NCI-H1436 treated with DMSO at 0.1 percent for 48 hours (cell line): Measurements from ENCODE around the gene ZNF516.

Source experiments
- DNase-seq: peaks from one replicate; lab custom pipeline; 2025; lab: John Stamatoyannopoulos, UW

ZNF516 gene

DNA sequence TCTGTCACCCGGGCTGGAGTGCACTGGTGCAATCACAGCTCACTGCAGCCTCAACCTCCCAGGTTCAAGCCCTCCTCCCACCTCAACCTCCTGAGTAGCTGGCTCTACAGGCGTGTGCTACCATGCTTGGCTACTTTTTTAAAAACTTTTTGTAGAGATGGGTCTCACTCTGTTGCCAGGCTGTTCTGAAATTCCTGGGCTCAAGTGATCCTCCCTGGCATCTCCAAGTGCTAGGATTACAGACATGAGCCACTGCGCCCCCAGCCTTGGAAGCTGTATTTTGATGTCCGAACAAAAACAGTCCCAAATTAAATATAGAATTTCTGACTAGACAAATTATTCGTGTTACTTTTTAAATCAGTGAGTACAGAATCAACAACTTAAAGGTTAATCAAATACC is 97.4 kb downstream of the ZNF516 start:
- no peak for DNase-seq

DNA sequence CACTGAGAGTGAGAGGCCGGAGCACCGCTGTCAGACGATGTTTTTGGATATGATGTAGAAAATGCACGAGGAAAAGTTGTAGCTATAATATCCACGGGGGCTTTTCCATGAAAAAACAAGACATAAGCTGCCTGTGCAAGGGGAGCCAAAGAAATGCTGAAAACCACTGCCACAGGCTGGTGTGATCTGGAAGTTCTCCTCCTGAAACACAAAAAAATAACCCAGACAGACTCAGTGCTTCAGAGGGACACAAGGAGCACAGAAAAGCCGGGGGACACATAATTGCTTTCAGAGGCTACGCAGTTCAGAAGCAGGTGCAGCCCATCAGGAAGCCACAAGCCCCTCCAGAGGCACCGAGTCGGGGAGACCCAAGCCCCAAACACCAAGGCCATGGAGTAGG is 98.2 kb downstream of the ZNF516 start:
- DNase-seq, result no peak

DNA sequence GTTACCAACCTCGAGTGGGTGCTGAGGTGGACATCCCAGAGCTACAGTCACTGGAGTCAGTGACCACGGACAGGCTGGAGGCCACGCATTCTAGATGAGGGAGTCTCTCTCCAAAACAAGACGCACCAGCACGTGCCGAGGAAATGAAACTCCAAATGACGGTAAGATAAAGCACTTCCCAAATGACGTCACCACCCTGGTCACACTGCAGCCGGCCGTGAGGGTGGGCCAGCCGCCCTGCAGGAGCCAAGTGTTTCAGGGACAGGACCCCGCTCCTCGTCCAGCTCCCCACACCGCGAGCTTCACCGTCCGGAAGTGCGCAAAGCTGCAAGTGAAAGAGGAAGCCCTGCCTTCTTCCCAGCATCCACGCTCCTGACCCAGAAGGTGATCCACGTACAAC is 99.4 kb downstream of the ZNF516 start:
- DNase-seq, result no peak

DNA sequence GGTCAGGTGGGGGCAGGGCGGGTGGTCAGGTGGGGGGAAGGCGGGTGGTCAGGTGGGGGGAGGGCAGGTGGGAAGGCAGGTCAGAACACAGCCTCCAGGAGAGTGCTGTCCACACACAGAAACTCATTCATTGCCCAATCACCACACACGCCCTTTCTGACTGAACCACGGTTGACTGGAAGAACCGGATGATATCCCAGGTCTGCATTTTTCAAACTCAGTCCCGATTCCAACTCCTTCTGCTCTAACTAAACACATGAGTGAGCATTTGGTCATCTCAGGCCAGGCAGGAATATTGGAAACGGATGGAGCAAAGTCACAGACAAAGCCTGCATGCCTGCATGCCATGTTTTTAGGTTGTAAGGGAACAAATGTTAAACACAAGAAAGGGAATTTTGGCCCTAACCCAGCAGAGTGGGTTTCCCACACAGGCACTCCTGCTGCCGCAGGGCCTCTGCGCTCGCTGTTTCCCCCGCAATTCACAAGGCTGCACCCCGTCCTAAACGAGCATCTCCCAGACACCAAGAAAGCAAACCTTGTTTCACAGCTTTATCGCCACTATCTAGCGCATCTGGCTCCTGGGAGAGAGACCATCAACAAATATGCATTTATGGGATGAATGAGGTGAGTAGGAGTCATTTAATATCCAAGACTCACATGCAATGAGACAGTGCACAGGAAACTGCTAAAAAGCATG is 100.1 kb downstream of the ZNF516 start:
- DNase-seq, result no peak

DNA sequence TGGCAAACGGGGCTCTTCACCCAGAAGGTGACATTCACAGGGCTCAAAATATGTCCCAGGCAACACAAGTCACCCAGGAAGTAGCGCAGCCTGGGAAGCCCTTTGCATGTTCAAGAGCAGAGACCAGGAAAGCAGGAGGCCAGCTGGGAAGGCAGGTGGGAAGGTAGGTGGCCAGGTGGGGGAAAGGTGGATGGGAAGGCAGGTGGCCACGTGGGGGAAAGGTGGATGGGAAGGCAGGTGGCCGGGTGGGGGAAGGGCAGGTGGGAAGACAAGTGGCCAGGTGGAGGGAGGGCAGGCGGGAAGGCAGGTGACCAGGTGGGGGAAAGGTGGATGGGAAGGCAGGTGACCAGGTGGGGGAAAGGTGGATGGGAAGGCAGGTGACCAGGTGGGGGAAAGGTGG is 102.7 kb downstream of the ZNF516 start:
- no peak for DNase-seq

DNA sequence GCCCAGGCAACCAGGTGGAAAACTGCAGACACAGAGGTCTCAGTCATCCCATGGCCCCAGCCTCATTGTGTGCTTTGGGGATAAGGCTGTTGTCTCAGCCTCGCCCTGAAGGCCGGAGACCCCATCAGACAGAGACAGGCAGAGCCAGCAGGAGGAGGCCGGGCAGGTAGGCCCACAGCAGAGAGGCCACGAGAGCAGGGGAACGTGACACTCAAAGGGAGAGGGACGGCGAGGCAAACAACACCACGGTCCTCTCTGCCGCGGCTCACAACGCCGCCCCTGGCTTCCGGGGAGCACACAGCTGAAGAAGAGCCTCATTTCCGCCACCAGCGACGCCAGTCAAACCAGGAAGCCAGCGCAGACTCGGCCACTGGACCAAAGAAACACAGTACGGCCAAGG is 103.3 kb downstream of the ZNF516 start:
- no peak for DNase-seq

DNA sequence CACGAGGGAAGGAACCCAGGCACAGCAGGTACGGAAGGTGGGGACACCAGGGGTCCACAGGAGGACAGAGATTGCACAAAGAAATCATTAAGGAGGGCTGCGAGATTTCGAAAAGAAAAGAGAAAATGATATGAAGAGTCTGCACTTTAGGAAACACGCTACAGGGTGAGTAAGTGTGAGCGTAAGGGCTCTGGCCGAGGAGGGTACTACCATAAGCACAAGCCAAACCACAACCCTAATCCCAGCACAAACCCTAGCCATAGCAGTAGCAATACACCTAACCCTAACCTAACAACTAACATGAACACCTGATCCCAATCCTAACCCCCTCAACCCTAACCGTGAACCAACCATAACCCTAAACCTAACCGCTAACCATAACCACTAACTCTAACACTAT is 104.0 kb downstream of the ZNF516 start:
- no peak for DNase-seq

DNA sequence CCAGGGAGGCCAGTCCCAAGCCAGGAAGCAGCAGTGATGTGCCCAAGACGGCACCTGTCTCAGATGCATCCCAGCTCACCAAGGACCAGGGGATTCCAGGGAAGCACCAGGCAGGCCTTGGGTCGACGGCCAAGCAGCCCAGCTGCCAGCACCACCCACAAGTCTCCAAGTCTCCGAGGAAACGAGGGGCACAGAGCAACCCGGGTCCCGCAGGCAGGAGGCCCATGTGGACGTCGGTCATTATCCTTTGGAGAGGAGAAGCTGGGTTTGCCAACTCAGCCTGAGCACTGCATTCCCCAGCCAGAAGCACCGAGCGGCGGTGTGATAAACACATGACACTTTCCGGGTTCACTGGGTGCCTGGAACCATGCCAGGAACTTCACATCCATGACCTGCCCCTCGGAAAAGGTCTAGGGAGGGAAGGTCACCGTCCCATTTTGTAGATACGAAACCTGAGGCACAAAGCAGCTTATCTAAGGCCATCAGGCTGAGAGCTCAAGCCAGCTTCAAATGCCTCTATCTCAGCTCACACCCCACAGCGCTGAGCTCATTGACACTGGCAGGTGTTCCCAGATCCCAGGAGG is 104.5 kb downstream of the ZNF516 start:
- DNase-seq, result no peak

DNA sequence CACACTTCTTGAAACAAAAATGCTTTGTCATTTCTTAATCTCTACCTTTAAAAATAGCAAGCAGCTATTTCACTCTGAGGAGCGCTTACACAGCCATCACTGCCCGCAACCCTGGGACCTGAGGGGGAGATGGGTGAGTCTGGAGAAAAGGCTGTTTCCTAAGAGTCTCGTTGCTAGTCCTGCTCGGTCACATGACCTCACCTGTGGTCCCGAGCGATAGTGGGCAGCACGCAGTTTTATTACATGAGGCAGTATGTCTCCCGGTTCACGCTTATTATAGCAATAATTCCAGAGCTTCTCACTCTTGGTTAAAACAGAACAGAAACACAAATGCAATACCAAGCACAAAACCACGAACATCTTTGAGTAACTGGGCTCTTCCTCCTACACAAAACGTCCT is 105.3 kb downstream of the ZNF516 start:
- DNase-seq, result no peak

DNA sequence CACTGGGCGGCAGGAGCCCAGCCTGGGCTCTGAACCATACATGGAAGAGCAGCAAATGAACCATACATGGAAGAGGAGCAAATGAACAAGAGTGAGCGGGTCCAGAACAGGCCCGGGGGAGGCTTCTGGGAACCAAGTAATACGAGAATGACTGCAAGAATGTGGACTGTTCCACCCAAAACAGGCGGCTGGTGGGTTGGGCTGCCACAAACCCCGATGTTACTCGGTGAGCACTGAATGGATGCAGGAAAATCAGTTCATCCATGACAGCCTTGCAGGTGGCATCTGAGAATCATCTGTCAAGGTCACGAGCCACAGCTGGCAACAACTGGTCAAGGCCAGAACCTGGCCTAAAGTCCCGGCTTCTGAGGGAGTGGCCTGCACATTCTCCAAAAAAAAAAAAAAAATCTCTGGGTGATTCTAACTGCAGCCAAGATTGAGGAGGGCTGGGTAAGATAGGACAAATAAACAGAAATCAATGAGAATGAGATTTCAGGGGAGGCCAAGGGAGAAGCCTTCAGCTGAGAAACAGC is 106.1 kb downstream of the ZNF516 start:
- DNase-seq, result no peak

DNA sequence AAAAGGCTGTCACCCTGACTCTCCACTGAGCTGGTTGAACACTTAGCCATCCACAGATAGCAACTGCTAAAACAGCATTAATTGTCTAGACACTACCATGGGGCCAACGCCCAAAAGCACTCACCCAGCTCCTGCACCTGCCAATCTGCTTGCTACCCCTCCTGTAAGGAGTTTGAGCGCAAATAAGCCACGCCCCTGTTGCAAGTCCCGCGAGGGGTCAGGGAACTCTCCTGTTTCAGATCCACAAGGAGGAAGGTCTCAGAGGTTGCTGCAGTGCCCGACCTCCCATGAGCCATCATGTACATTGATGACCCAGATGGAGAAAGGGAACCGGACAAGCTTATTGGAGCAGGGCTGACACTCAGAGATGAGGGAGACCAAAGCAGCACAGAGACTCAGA is 106.8 kb downstream of the ZNF516 start:
- no peak for DNase-seq

DNA sequence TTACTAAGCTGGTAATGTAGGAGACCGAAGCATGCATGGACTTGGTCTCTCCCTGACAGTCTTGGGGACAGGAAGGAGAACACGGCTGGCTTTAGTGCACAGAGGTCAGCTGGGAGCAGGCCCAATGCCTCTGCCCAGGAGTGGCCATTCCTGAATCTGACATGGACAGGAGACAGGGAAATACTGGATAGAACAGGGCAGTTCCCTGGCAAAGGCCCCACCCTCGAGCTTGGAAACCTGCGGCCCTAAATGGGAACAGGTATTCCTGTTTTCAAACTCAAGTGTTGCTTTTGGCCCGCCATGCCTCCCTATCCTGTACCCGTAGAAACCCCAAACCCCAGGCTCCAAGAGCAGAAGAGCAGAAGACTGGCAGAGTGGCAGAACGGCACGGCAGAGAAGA is 107.4 kb downstream of the ZNF516 start:
- no peak for DNase-seq

DNA sequence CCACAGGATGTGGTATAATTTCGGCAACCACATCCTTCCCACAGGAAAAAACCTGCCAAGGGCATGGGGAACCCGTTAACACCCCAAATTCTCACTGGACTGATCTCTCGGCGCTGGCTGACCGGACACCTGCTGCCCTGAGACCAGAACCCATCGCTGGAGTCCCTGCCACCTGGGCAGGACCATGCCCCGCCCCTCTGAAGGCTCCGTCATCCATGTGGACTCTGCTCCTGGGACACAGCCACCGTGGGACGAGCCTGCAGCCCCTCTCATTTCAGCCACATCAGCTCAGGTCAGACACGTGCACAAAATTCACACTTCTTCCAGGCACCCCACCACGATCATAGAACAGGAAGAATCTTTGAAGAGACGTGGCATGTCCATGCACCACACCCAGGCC is 108.2 kb downstream of the ZNF516 start:
- DNase-seq, result no peak

DNA sequence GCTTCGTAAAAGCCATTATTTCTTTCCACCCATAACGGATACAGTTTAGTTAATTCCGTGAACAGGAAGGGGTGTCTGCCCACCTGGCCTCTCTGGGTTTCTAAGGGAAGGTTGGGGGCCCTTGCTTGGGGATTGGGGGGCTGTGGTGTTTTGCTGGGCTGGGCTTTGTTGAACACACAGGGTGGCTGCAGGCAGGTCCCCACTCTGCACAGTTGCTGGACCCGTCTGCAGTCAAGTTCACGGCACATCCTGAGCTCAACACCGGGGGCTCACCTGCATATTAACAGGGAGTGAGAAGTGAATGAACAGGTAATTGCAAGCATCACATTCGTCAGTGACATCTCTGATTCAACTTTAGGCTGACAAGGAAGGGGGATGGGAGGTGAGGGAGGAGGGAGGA is 109.0 kb downstream of the ZNF516 start:
- no peak for DNase-seq

DNA sequence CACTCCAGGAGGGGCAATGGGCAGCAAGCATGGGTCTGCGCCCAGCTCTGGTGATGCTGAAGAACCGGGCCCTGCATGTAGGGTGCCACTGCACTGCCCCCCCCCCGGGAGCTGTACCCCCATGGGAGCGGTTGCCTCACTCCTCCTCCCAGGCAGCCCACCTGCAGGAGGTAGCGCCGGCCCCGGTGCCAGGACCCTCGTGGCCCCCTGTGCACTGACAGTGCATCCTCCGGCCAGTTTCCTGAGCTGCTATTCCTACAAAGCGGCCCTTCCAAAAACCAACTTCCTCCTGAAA is 109.4 kb downstream of the ZNF516 start:
- DNase-seq, result no peak

DNA sequence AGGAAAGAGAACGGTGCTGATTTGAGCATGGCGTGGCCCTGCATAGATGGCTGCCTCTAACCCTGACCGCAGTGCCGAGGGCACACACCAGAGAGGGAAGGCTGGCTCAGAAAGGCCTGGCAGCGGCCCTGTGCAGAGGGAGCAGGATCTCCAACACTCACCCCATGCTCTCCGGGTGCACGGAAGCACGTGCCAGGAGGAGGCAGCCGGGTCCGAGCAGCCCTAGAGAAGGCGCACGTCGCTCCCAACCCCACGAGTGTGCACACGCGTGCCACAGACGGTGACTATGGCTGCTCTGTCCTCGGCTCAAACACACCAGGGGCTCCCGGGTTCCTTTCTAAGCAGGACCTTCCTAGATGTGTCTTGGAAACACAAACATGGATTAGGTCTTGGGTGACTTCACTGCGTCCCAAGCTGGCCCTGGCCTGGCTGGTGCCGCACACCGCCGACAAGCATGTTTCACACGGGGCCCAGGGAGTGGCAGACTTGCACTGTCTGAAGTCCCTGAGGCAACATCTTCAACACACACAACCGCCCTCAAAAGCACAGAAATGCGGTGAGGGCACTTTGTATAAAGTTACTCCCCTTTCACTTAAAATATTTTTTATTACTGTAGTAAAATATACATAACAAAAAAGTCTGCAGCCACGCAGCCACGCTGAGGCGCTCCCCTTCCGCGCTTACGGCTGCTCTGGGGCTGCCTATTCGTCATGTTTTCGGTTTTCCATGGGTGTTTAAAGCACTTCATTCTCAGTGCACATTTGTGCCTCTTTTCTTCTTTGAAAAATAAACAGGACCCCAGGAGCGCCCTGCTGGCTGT is 110.0 kb downstream of the ZNF516 start:
- DNase-seq, result no peak

DNA sequence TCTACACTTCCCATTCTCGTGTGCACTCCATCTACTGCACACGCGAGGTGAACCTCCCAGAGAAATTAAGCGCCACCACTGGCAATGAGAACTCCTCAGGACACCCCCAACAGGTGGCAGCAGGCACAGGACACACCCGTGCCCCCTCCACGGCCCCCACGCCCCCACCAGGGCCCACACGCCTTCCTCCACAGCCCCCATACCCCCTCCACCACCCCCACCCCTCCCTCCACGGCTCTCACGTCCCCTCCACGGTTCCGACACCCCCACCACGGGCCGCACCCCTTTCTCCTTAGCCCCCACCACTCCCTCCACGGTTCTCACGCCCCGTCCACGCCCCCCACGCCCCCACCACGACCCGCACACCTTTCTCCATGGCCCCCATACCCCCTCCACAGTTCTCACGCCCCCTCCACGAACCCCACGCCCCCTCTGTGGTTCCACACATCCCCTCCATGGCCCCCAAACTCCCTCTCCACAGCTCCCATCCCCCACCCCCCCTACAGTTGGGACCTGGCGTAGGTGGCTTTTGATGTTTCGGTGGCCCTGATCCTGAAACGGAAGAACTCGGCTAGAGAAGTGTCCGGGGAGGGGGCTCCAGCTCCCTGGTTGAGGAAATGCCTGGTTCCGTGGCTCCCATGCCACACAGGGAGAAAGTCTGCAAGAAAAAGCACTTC is 110.8 kb downstream of the ZNF516 start:
- no peak for DNase-seq

DNA sequence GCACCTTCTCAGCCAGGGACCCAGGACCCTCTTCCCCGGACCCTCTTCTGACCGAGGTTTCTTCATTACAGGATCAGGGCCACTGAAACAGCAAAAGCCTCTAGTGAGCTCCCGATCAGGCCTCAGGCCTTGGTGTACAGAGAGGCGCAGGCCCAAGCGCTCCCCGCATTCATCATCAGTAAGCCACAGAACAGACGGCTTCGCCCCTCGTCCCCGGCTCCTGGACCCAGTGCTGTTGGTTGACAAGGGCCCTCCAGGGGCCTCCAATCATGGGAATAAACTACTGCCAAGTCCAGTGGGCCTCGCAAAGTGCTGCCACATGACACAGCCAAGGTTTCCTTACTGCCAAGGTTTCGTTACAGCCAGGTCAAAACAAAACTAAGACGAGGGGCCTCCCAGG is 111.4 kb downstream of the ZNF516 start:
- no peak for DNase-seq

DNA sequence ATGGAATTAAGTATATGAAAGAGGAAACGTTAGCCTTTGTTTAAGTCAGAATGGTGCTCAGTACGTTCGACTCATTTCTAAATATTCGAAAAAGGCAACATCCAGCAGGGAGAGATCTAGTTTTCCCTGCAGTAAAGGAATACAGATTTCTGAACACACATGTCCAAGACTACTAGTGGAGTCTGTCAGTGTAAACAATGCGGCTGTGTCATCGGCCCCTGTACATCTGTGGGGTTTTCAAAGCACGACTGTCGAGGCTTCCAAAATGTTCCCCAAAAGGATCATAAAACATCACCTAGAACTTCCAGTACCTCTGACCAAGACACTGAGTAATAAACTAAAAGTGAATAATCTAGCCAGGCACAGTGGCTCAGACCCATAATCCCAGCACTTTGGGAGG is 112.8 kb downstream of the ZNF516 start:
- DNase-seq, result no peak

DNA sequence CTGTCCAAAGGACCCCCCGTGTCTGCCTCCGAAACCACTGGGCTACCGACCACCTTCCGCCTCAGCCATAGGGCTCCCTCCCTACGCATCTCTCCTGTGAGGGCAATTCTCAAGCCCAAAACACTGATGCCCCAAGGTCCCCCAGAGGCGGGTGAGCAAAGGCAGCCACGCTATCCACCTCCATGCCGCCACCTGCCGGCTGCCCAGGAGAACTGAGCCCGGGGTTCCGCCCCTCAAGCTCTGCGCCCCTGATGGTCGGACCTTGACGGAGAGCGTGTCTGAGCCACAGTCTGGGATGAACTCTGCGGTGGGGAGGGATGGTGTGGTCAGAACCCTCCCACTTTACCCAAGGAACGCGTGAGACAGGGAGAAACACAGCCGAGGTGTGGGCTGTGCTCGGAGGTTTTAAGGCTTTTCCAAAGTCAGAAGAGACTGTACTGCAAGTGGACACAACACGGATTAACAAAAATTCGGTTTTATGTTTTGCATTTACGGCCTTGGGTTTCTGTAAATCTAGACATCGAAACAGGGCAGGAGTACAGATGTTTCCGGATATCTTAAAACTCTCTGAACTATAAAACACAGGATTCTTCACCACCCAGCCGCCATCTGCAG is 114.1 kb downstream of the ZNF516 start:
- DNase-seq, result no peak

DNA sequence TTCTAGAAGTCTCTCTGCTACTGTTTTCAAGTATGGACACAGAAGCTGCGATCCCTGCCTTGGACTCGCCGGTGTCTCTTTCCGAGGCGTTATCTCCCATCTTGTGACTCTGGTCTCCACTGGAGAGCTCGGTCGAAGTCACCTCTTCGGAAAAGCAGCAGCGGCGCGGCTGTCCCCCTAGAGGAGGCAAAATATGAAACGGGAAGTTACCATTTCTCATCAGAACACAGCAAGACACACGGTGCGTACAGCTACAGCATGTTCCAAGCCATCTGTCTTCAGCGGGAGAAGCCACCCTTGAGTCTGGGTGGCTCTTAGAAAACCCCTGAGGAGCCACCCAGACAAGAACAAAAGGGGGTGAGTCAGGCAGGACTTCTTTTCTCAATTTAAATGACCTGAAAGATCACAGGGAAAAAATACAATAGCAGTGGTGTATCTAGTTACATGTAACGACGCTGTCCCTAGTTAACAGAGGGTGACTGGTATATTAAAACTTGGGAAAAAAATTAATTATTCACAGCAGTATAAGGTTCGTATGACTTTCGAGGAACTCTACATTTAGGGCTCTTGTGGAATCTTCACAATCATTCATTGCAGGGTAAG is 114.8 kb downstream of the ZNF516 start:
- no peak for DNase-seq
